AG04449 (cell line): ENCODE data around the gene NENF.
A peak's percentile ranks its signal among the peaks of the same experiment; 100 is the strongest.
"Not testable (repeated sequence)": the region's sequence is repeated elsewhere in the genome, so short reads cannot be mapped to it uniquely, and the experiment has no call there.

Experiments
- CTCF ChIA-PET: fragments of 350-600 bp; formaldehyde crosslinking; extraction: SDS; loops from one replicate; lab custom pipeline; 2021; ENCODE audit warnings: antibody characterized with exemption; lab: Yijun Ruan, JAX
- POLR2A ChIA-PET: fragments of 400-600, 350-600 bp; formaldehyde crosslinking; extraction: SDS; loops from one replicate; lab custom pipeline; 2020; ENCODE audit warnings: antibody characterized with exemption, inconsistent platforms; lab: Yijun Ruan, JAX
- DNase-seq: peaks from one replicate; pipeline ENCODE4 v3.0.0-alpha.2; 2010; ENCODE audit warnings: low read depth, low spot score
- H3K4me3 ChIP-seq: 2 replicates; pipeline ENCODE4 v1.5.1; 2011; ENCODE audit warnings: low read depth, mild to moderate bottlenecking, control low read depth, low read length
- TF ChIP-seq, protein P1 (sequence below): IDR thresholded peaks from one replicate; pipeline ENCODE4 v1.5.1; 2011; ENCODE audit warnings: mild to moderate bottlenecking, moderate library complexity, low read length, control low read depth, inconsistent platforms; ENCODE audit not compliant: insufficient read depth; ENCODE audit errors: missing control alignments

NENF gene

GRCh38 chr1:212432661-212433576 lies at the start of gene NENF:
Gene NENF (plus strand): TSS chr1:212432920. CDS start chr1:212432944, 24 bp downstream.
- TF ChIP-seq, protein P1, sequence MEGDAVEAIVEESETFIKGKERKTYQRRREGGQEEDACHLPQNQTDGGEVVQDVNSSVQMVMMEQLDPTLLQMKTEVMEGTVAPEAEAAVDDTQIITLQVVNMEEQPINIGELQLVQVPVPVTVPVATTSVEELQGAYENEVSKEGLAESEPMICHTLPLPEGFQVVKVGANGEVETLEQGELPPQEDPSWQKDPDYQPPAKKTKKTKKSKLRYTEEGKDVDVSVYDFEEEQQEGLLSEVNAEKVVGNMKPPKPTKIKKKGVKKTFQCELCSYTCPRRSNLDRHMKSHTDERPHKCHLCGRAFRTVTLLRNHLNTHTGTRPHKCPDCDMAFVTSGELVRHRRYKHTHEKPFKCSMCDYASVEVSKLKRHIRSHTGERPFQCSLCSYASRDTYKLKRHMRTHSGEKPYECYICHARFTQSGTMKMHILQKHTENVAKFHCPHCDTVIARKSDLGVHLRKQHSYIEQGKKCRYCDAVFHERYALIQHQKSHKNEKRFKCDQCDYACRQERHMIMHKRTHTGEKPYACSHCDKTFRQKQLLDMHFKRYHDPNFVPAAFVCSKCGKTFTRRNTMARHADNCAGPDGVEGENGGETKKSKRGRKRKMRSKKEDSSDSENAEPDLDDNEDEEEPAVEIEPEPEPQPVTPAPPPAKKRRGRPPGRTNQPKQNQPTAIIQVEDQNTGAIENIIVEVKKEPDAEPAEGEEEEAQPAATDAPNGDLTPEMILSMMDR, result no peak
- CTCF ChIA-PET, result interaction anchor here (0.9 to 2.6 kb wide), 4 partner anchors 24 to 398 kb away, joined by 3 to 23 read pairs (median 6); partner anchors contain the start of gene INTS7
- POLR2A ChIA-PET, result interaction anchor here (1.0 to 1.3 kb wide), 2 partner anchors 20 to 176 kb away, joined by 3 read pairs; partner anchors contain the start of gene ATF3
- DNase-seq, result no peak
- peak within 1 kb of the TSS; percentile 65 for H3K4me3 ChIP-seq

DNA sequence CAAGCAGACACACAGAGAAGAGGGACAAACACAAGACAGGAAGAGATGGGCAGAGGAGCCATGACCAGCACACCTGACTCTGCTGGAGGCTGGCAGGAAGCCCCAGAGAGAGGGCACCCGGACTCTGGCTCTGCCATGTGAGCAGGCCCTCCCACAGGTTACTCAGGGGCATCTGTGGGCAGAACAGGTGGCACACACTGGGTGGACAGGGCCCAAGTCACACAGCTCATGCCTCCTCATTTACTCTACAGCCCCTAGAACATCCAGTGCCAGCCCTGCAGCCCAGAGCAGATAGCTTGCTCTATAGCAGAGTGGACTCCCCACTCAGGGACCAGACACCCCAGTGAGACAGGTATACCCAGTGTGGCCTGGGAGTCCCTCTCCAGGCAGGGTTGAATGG lies 46.7 kb upstream of the NENF start:
- ChIA-PET CTCF (interaction anchor here (0.9 kb wide), 1 partner anchor 688 kb away, joined by 3 read pairs; no protein-coding TSS in a partner anchor), POLR2A (no interaction called here)
- TF ChIP-seq, protein P1, result no peak

DNA sequence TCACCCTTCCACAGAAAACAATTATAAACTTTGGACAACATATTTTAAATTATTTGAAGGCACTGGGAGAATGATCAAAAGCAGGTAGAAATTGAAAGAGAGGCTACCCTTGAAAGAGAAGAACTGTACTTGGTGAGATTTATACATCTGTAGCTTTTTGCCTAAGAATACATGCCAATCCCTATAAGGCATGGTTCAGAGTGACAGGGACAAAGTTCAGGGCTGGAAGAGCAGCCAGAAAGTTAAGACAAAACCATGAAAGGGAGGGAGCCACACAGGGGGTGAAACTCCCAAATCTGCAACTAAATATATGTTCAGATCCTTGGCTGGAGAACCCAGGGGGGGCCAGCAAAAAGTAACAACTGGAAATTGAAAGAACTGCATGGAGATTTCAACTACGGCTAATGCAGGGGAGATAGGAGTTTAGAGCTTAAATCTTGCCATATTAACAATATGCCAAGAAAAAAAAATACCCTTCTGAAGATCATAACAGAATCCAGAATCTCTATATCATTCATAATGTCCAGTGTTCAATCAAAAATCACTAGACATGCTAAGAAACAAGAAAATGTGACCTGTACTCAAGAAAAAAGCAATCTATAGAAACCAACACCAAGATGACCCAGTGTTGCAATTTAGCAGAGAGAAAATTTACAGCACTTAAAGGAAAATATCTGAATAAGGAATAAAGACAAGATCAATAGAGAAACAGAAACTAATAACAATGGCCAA lies 43.6 kb upstream of the NENF start:
- CTCF ChIA-PET, result interaction anchor here (0.9 to 2.4 kb wide), 2 partner anchors 21 to 319 kb away, joined by 6 to 9 read pairs; no protein-coding TSS in a partner anchor
- TF ChIP-seq, protein P1, result no peak
- H3K4me3 ChIP-seq, result no peak overlapping the region
- POLR2A ChIA-PET, result no interaction called here
- no peak for DNase-seq

More for the DNA sequence above, 46.7 kb upstream of the NENF start:
- H3K4me3 ChIP-seq, result no peak overlapping the region
- no peak for DNase-seq

DNA sequence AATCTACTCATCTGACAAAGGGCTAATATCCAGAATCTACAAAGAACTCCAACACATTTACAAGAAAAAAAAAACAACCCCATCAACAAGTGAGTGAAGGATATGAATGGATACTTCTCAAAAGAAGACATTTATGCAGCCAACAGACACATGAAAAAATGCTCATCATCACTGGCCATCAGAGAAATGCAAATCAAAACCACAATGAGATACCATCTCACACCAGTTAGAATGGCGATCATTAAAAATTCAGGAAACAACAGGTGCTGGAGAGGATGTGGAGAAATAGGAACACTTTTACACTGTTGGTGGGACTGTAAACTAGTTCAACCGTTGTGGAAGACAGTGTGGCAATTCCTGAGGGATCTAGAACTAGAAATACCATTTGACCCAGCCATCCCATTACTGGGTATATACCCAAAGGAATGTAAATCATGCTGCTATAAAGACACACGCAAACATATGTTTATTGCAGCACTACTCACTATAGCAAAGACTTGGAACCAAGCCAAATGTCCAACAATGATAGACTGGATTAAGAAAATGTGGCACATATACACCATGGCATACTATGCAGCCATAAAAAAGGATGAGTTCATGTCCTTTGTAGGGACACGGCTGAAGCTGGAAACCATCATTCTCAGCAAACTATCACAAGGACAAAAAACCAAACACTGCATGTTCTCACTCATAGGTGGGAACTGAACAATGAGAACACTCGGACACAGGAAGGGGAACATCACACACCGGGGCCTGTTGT lies 36.9 kb upstream of the NENF start:
- POLR2A ChIA-PET, H3K4me3 ChIP-seq, CTCF ChIA-PET, DNase-seq: not testable (repeated sequence)

GRCh38 chr1:212396638-212397037 lies 36.1 kb upstream of the NENF start:
- ChIA-PET CTCF (interaction anchor here (0.8 kb wide), 1 partner anchor 333 kb away, joined by 4 read pairs; no protein-coding TSS in a partner anchor), POLR2A (no interaction called here)
- TF ChIP-seq, protein P1, result no peak
- no peak for DNase-seq
- H3K4me3 ChIP-seq, result no peak overlapping the region

GRCh38 chr1:212397171-212397570 lies 35.5 kb upstream of the NENF start:
- CTCF ChIA-PET, result interaction anchor here (0.8 to 1.3 kb wide), 2 partner anchors 59 to 333 kb away, joined by 4 read pairs; no protein-coding TSS in a partner anchor
- POLR2A ChIA-PET, result no interaction called here
- DNase-seq, result no peak
- TF ChIP-seq, protein P1, result no peak
- H3K4me3 ChIP-seq, result no peak overlapping the region
